Osteoblast (primary cell): ENCODE results near the gene SMIM43. TPM values are rescaled to one million over a fixed set of nuclear protein-coding genes. Genes with fewer than 3 reads are reported as not detected.

Experiments
- DNase-seq: peaks from one replicate; pipeline ENCODE4 v3.0.0; 2011; ENCODE audit warnings: low spot score, mixed read lengths; ENCODE audit not compliant: insufficient read length; ENCODE audit errors: missing footprints
- H2AFZ ChIP-seq: 2 replicates; pipeline ENCODE4 v1.6.0; 2011; ENCODE audit warnings: mild to moderate bottlenecking, low read length
- H3K27ac ChIP-seq: 2 replicates; pipeline ENCODE4 v1.5.1; 2011; ENCODE audit warnings: mild to moderate bottlenecking, low read depth, low read length, moderate library complexity
- H3K27me3 ChIP-seq: 2 replicates; pipeline ENCODE4 v1.6.0; 2012; ENCODE audit warnings: mild to moderate bottlenecking, control low read depth, inconsistent platforms, low read length, moderate library complexity; ENCODE audit not compliant: insufficient read depth
- H3K36me3 ChIP-seq: 2 replicates; pipeline ENCODE4 v1.5.1; 2011; ENCODE audit warnings: mild to moderate bottlenecking, low read length, control low read depth, moderate library complexity; ENCODE audit not compliant: insufficient read depth
- H3K4me1 ChIP-seq: 2 replicates; pipeline ENCODE4 v1.5.1; 2011; ENCODE audit warnings: mild to moderate bottlenecking, low read length, control low read depth, moderate library complexity; ENCODE audit not compliant: insufficient read depth
- H3K4me2 ChIP-seq: 2 replicates; pipeline ENCODE4 v1.6.0; 2011; ENCODE audit warnings: mild to moderate bottlenecking, low read length; ENCODE audit not compliant: insufficient read depth
- H3K4me3 ChIP-seq: fragments of 200-600 bp; sonication (generic); 3 replicates; pipeline ENCODE4 v1.5.1; 2012; ENCODE audit warnings: mild to moderate bottlenecking, low read length, inconsistent platforms; ENCODE audit not compliant: insufficient read depth
- H3K79me2 ChIP-seq: 2 replicates; pipeline ENCODE4 v1.6.0; 2012; ENCODE audit warnings: mild to moderate bottlenecking, low read length, control low read depth, inconsistent platforms; ENCODE audit not compliant: insufficient read depth
- H3K9me3 ChIP-seq: 2 replicates; pipeline ENCODE4 v1.5.1; 2011; ENCODE audit warnings: low read depth, low read length, control low read depth
- H4K20me1 ChIP-seq: 2 replicates; pipeline ENCODE4 v1.6.0; 2012; ENCODE audit warnings: mild to moderate bottlenecking, low read length, control low read depth; ENCODE audit not compliant: insufficient read depth
- total RNA-seq: library from RNA; depleted of rRNA; stranded (reverse); fragments of >200 nt; gene quantifications from 2 replicates; pipeline ENCODE4 v1.2.3, GENCODE V29; 2012
- TF ChIP-seq, protein P1 (sequence below): IDR thresholded peaks from 2 replicates; pipeline ENCODE4 v1.5.1; 2011; ENCODE audit warnings: mild to moderate bottlenecking, low read depth, low read length, moderate library complexity; ENCODE audit errors: extremely low read depth

SMIM43 gene
- total RNA-seq, 1 donor: 0.72 TPM

DNA sequence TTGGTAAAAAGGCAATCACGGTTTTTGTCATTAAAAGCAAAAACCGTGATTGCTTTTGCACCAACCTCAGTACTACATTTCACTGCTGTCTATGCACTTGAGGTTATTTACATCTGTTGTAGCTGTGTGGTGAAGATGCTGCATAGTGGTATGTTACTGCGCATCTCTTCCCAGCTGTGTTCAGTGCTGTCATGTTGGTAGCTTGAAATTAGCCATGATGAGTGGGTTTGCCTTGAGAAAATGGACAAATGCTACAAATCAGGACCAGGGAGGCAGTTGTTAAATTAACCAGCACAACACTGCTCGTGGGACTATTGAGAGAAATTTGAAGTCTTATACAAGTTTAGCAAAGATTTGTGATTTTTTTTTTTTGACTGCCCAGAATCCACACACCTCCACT lies 2.2 kb upstream of the SMIM43 start:
- TF ChIP-seq, protein P1, sequence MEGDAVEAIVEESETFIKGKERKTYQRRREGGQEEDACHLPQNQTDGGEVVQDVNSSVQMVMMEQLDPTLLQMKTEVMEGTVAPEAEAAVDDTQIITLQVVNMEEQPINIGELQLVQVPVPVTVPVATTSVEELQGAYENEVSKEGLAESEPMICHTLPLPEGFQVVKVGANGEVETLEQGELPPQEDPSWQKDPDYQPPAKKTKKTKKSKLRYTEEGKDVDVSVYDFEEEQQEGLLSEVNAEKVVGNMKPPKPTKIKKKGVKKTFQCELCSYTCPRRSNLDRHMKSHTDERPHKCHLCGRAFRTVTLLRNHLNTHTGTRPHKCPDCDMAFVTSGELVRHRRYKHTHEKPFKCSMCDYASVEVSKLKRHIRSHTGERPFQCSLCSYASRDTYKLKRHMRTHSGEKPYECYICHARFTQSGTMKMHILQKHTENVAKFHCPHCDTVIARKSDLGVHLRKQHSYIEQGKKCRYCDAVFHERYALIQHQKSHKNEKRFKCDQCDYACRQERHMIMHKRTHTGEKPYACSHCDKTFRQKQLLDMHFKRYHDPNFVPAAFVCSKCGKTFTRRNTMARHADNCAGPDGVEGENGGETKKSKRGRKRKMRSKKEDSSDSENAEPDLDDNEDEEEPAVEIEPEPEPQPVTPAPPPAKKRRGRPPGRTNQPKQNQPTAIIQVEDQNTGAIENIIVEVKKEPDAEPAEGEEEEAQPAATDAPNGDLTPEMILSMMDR: no peak
- Histone ChIP-seq H2AFZ (no peak overlapping the region), H3K27me3 (no peaks in the 10 kb centered on the region), H3K27ac (no peak overlapping the region), H3K36me3 (no peaks in the 10 kb centered on the region), H3K9me3 (no peaks in the 10 kb centered on the region), H3K4me1 (no peaks in the 10 kb centered on the region), H4K20me1 (no peaks in the 10 kb centered on the region), H3K4me3 (no peak overlapping the region), H3K4me2 (no peak overlapping the region), H3K79me2 (no peaks in the 10 kb centered on the region)
- no peak for DNase-seq

DNA sequence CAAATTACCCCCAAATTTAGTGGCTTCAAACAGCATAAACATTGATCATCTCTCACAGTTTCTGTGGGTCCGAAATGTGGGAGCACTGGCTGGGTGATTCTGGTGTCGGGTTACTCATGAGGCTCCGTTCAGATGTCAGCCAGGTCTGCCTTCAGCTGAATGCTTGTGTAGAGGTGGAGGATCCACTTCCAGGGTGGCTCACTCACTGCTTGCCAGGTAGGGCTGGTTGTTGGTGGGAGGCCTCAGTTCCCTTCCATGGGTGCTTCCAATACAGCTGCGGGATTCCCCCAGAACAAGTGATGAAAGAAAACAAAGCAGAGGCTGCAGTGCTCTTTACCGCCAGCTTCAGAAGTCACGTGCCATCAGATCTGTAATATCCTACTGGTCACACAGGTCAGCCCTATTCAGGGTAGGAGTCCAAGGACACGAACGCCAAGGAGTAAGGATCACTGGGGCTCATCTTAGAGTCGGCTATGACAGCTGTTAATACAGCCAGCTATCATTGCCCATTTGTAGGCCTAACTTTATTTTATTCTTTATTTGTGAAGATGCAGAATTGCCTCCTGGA lies 1.1 kb upstream of the SMIM43 start:
- no peak for DNase-seq
- Histone ChIP-seq H4K20me1 (no peaks in the 10 kb centered on the region), H3K27ac (no peak overlapping the region), H3K4me1 (no peaks in the 10 kb centered on the region), H3K36me3 (no peaks in the 10 kb centered on the region), H3K79me2 (no peaks in the 10 kb centered on the region), H3K27me3 (no peaks in the 10 kb centered on the region), H2AFZ (peak overlapping the region; percentile 84), H3K4me2 (no peak overlapping the region), H3K4me3 (no peak overlapping the region), H3K9me3 (no peaks in the 10 kb centered on the region)
- TF ChIP-seq, protein P1: no peak

DNA sequence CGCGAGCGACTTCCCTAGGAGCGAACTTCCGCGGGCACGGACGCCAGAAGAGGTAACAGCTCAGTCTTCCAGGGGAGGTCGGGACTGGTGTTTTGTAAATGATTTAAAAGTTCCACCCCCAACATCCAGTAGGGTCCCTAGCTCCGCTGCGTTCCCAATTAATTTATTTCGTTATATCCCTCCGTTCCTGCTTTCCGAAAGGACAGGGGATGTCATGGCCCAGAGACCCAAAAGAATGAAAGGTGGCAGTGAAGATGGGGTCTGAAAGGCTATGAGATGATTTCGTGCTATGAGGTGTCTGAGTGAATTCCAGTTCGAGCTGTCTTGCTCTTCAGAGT lies 373 bp upstream of the SMIM43 start:
- H3K79me2 ChIP-seq: no peaks in the 10 kb centered on the region
- peak overlapping the region; percentile 89 for H3K4me2 ChIP-seq
- H3K27me3 ChIP-seq: no peaks in the 10 kb centered on the region
- H2AFZ ChIP-seq: peak overlapping the region; percentile 84
- TF ChIP-seq, protein P1: no peak
- H3K36me3 ChIP-seq: no peaks in the 10 kb centered on the region
- no peaks in the 10 kb centered on the region for H3K4me1 ChIP-seq
- H3K27ac ChIP-seq: no peak overlapping the region
- DNase-seq: no peak
- no peaks in the 10 kb centered on the region for H3K9me3 ChIP-seq
- H3K4me3 ChIP-seq: peak overlapping the region; percentile 75
- H4K20me1 ChIP-seq: no peaks in the 10 kb centered on the region

DNA sequence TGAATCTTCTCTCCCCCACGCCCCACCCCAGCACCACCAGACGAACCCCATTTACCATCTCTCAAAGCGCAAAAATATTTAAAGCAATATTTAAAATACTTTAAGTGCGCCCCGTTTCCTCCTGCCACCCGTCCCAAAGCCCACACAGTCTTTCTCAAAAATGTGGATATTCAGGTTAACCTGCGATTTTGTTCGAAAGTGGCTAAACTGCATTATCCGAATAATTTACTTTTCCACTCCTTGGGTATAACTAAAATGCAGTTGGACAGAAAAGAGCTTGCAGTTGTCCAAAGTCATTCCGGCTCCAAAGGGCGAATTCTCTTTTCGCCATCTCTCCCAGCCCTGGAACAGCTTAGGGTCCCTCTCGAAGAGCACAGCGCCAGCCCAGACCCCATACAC lies 662 bp downstream of the SMIM43 start:
- H3K4me3 ChIP-seq: peak overlapping the region; percentile 75
- no peak for DNase-seq

More for the DNA sequence above, 662 bp downstream of the SMIM43 start:
- Histone ChIP-seq H3K4me1 (no peaks in the 10 kb centered on the region), H3K36me3 (no peaks in the 10 kb centered on the region), H3K79me2 (no peaks in the 10 kb centered on the region), H3K27me3 (no peaks in the 10 kb centered on the region), H2AFZ (peak overlapping the region; percentile 84), H3K27ac (no peak overlapping the region), H4K20me1 (no peaks in the 10 kb centered on the region), H3K9me3 (no peaks in the 10 kb centered on the region), H3K4me2 (peak overlapping the region; percentile 89)
- TF ChIP-seq, protein P1: no peak
